H9 (cell line): ENCODE data around the gene EVI5L. TPM values are rescaled to one million over a fixed set of nuclear protein-coding genes. Genes with fewer than 3 reads are reported as not detected.

Experiments
- DNase-seq: peaks from one replicate; pipeline ENCODE4 v3.0.0-alpha.2; 2017
- H2AFZ ChIP-seq: one replicate; pipeline ENCODE4 v1.6.1; 2013; ENCODE audit warnings: mild to moderate bottlenecking, low read length, control low read depth, moderate library complexity
- H2AK5ac ChIP-seq: 2 replicates; pipeline ENCODE4 v1.6.1; 2013; ENCODE audit warnings: low read length, control low read depth, mixed read lengths; ENCODE audit not compliant: insufficient read length
- H2BK120ac ChIP-seq: one replicate; pipeline ENCODE4 v1.6.1; 2013; ENCODE audit warnings: low read depth, mild to moderate bottlenecking, low read length, control low read depth, inconsistent platforms; ENCODE audit not compliant: poor library complexity, severe bottlenecking
- H2BK12ac ChIP-seq: 2 replicates; pipeline ENCODE4 v1.6.1; 2013; ENCODE audit warnings: low read length, control low read depth, mixed read lengths, low read depth; ENCODE audit not compliant: insufficient read length
- H2BK15ac ChIP-seq: 2 replicates; pipeline ENCODE4 v1.6.1; 2013; ENCODE audit warnings: low read depth, low read length, control low read depth
- H2BK20ac ChIP-seq: one replicate; pipeline ENCODE4 v1.6.1; 2013; ENCODE audit warnings: low read depth, mild to moderate bottlenecking, low read length, control low read depth, inconsistent platforms; ENCODE audit not compliant: poor library complexity, severe bottlenecking
- H2BK5ac ChIP-seq: 2 replicates; pipeline ENCODE4 v1.6.1; 2013; ENCODE audit warnings: low read length, control low read depth, mixed read lengths; ENCODE audit not compliant: insufficient read length
- H3K14ac ChIP-seq: 2 replicates; pipeline ENCODE4 v1.6.1; 2013; ENCODE audit warnings: low read length, control low read depth; ENCODE audit not compliant: insufficient read depth
- H3K18ac ChIP-seq: 2 replicates; pipeline ENCODE4 v1.6.1; 2013; ENCODE audit warnings: low read depth, mild to moderate bottlenecking, mixed read lengths, low read length, control low read depth; ENCODE audit not compliant: insufficient read length
- H3K23ac ChIP-seq: 2 replicates; pipeline ENCODE4 v1.6.1; 2013; ENCODE audit warnings: low read length, control low read depth, mixed read lengths, low read depth; ENCODE audit not compliant: insufficient read length
- H3K23me2 ChIP-seq: 2 replicates; pipeline ENCODE4 v1.6.1; 2013; ENCODE audit warnings: low read depth, mild to moderate bottlenecking, mixed read lengths, low read length, control low read depth; ENCODE audit not compliant: insufficient read length, poor library complexity, severe bottlenecking
- H3K27ac ChIP-seq: 2 replicates; pipeline ENCODE4 v1.5.1; 2013; ENCODE audit warnings: low read length, control low read depth, mixed read lengths, low read depth; ENCODE audit not compliant: insufficient read length
- H3K27me3 ChIP-seq: 2 replicates; pipeline ENCODE4 v1.6.1; 2013; ENCODE audit warnings: low read length, control low read depth, inconsistent platforms; ENCODE audit not compliant: insufficient read depth
- H3K4ac ChIP-seq: 2 replicates; pipeline ENCODE4 v1.6.1; 2013; ENCODE audit warnings: low read depth, mild to moderate bottlenecking, control low read depth, inconsistent platforms, low read length, moderate library complexity
- H3K4me1 ChIP-seq: 2 replicates; pipeline ENCODE4 v1.6.1; 2013; ENCODE audit warnings: low read length, control low read depth, inconsistent platforms; ENCODE audit not compliant: insufficient read depth
- H3K4me2 ChIP-seq: 2 replicates; pipeline ENCODE4 v1.6.1; 2013; ENCODE audit warnings: low read length, control low read depth, mixed read lengths; ENCODE audit not compliant: insufficient read length, insufficient read depth
- H3K56ac ChIP-seq: 2 replicates; pipeline ENCODE4 v1.6.1; 2013; ENCODE audit warnings: low read depth, mild to moderate bottlenecking, mixed read lengths, low read length, control low read depth; ENCODE audit not compliant: insufficient read length
- H3K79me1 ChIP-seq: 2 replicates; pipeline ENCODE4 v1.6.1; 2013; ENCODE audit warnings: low read depth, mild to moderate bottlenecking, moderate library complexity, low read length, control low read depth, inconsistent platforms; ENCODE audit not compliant: insufficient read depth, poor library complexity, severe bottlenecking
- H3K79me2 ChIP-seq: 2 replicates; pipeline ENCODE4 v1.6.1; 2013; ENCODE audit warnings: low read length, control low read depth, inconsistent platforms; ENCODE audit not compliant: insufficient read depth
- H3K9ac ChIP-seq: 2 replicates; pipeline ENCODE4 v1.6.1; 2013; ENCODE audit warnings: low read length, control low read depth, mixed read lengths; ENCODE audit not compliant: insufficient read length; ENCODE audit errors: extremely low read depth
- H3K9me3 ChIP-seq: one replicate; pipeline ENCODE4 v1.6.1; 2013; ENCODE audit warnings: low read depth, low read length, inconsistent platforms; ENCODE audit not compliant: control insufficient read depth
- H3T11ph ChIP-seq: one replicate; pipeline ENCODE4 v1.6.1; 2013; ENCODE audit warnings: mild to moderate bottlenecking, low read length, control low read depth, inconsistent platforms
- H4K20me1 ChIP-seq: one replicate; pipeline ENCODE4 v1.6.1; 2013; ENCODE audit not compliant: control insufficient read depth, insufficient read length, insufficient read depth
- H4K5ac ChIP-seq: 2 replicates; pipeline ENCODE4 v1.6.1; 2013; ENCODE audit warnings: low read depth, mild to moderate bottlenecking, mixed read lengths, low read length, control low read depth; ENCODE audit not compliant: insufficient read length
- H4K8ac ChIP-seq: replicated peaks from 2 replicates; pipeline ENCODE4 v1.6.1; 2013; ENCODE audit warnings: low read length, control low read depth, mixed read lengths, low read depth; ENCODE audit not compliant: insufficient read length
- H4K91ac ChIP-seq: 2 replicates; pipeline ENCODE4 v1.6.1; 2013; ENCODE audit warnings: low read depth, mild to moderate bottlenecking, moderate library complexity, mixed read lengths, low read length, control low read depth; ENCODE audit not compliant: insufficient read length
- H3K27ac Mint-ChIP-seq, 3 experiments: 2 replicates in 2 of 3; 3 replicates in 1 of 3; pipeline ENCODE4 v1.8.0; 2020 to 2021; ENCODE audit warnings: mixed read lengths in 3 of 3, mild to moderate bottlenecking in 1 of 3, moderate library complexity in 1 of 3
- H3K27me3 Mint-ChIP-seq: 2 replicates; pipeline ENCODE4 v1.8.0; 2021; ENCODE audit warnings: low read depth, mild to moderate bottlenecking, moderate library complexity, mixed read lengths
- H3K36me3 Mint-ChIP-seq, 3 experiments: 2 replicates in 2 of 3; 3 replicates in 1 of 3; pipeline ENCODE4 v1.8.0; 2020 to 2021; ENCODE audit warnings: low read depth in 3 of 3, mixed read lengths in 3 of 3; ENCODE audit not compliant: insufficient read depth in 1 of 3
- H3K4me1 Mint-ChIP-seq, 2 experiments: 2 replicates each; pipeline ENCODE4 v1.8.0; 2020; ENCODE audit warnings: mixed read lengths in 2 of 2
- H3K4me3 Mint-ChIP-seq, 2 experiments: 2 replicates in 1 of 2; 3 replicates in 1 of 2; pipeline ENCODE4 v1.8.0; 2020 to 2021; ENCODE audit warnings: mild to moderate bottlenecking in 2 of 2, mixed read lengths in 2 of 2, moderate library complexity in 1 of 2
- H3K9me3 Mint-ChIP-seq, 2 experiments: 2 replicates in 1 of 2; 3 replicates in 1 of 2; pipeline ENCODE4 v1.8.0; 2020; ENCODE audit warnings: mild to moderate bottlenecking in 2 of 2, mixed read lengths in 2 of 2, moderate library complexity in 1 of 2
- CTCF ChIP-seq: fragments of 200-600 bp; sonication (generic); conservative IDR thresholded peaks from 3 replicates; pipeline ENCODE4 v1.8.0; 2021; ENCODE audit warnings: antibody characterized with exemption, mild to moderate bottlenecking
- WGBS: extraction: QIAGEN DNeasy Blood & Tissue Kit; methylation state at CpG from one replicate; pipeline ENCODE4 v1.1.7; 2013; ENCODE audit warnings: missing lambda C conversion rate, low lambda C conversion rate, mixed read lengths; ENCODE audit not compliant: insufficient read length; ENCODE audit errors: extremely low coverage; 5-methylcytosine and 5-hydroxymethylcytosine counted together
- total RNA-seq: library from RNA; stranded (reverse); gene quantifications from 2 replicates; pipeline ENCODE4 v1.2.1, GENCODE V29; 2021

Gene EVI5L
- total RNA-seq, 1 experiment from 2014 or later: 7.1 TPM

DNA sequence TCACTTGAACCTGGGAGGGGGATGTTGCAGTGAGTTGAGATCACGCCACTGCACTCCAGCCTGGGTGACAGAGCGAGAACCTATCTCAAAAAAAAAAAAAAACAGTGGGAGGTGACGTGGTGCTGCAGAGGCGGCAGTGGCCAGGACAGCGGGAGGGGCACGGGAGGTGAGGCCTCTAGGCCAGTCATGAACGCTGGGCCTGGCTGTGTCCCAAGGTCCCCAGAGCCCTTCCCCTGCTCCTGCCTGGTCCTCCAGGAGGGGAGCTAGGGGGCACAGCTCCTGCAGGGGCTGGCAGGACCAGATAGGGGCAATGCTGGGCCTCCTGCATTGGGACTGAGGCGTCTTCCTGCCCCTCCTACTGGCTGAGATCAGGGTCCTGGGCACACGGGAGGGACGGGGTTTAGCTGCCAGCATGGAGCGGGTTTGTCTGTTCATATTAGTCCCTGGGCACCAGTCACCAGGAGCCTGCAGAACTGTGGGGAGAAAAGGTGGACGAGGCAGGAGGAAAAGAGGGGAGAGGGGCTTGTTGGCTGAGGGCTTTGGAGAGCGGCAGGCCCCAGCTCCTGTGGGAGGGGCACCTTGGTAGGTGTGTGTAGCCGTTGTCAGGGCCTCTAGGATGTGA is 78.2 kb downstream of the EVI5L start:
- no peak overlapping the region for H2BK15ac ChIP-seq
- H4K20me1 ChIP-seq: no peaks in the 10 kb centered on the region
- no peak for DNase-seq
- no peak overlapping the region for H2BK5ac ChIP-seq
- Mint-ChIP-seq H3K9me3 (no peaks in the 10 kb centered on the region; a peak in 3 of 5 replicates), H3K27me3 (peaks cover 6% of the 10 kb centered on the region), H3K4me3 (peak overlapping the region in 1 of 2 experiments; percentile 46; a peak in 2 of 5 replicates), H3K27ac (no peak overlapping the region), H3K36me3 (peaks cover 18 to 37% (median 36%) of the 10 kb centered on the region in 3 experiments), H3K4me1 (peaks cover 11 to 13% of the 10 kb centered on the region in 2 experiments)
- H3K4ac ChIP-seq: no peak overlapping the region
- no peak overlapping the region for H4K5ac ChIP-seq
- peaks cover 11% of the 10 kb centered on the region for H3K23me2 ChIP-seq
- no peak overlapping the region for H3K9ac ChIP-seq
- no peak overlapping the region for H2BK12ac ChIP-seq
- no peaks in the 10 kb centered on the region for H3K27me3 ChIP-seq
- H3K79me2 ChIP-seq: peaks cover 6% of the 10 kb centered on the region; the same call in 1 of the 2 replicates
- no peak overlapping the region for H3K18ac ChIP-seq
- H3K27ac ChIP-seq: no peak overlapping the region
- H3K9me3 ChIP-seq: no peaks in the 10 kb centered on the region
- H2AK5ac ChIP-seq: no peak overlapping the region
- H3K79me1 ChIP-seq: no peaks in the 10 kb centered on the region
- no peak overlapping the region for H2BK120ac ChIP-seq
- H3K23ac ChIP-seq: no peak overlapping the region
- WGBS: no CpG with 5 or more reads among the region's 14 CpGs
- 0 out of 2 replicates have a peak, but pooled peaks cover 4% of the 10 kb centered on the region for H3K4me1 ChIP-seq
- no peak overlapping the region for H3K56ac ChIP-seq
- H3K4me2 ChIP-seq: no peak overlapping the region
- no peak overlapping the region for H2BK20ac ChIP-seq
- no peak overlapping the region for H3K14ac ChIP-seq
- H2AFZ ChIP-seq: no peak overlapping the region
- no peak overlapping the region for H4K91ac ChIP-seq
- no peak overlapping the region for H4K8ac ChIP-seq
- TF ChIP-seq CTCF: no peak
- H3T11ph ChIP-seq: no peak overlapping the region
